DOHH2 (cell line): Measurements from ENCODE around the gene NYAP2.

Experiments
- EZH2phosphoT487 ChIP-seq: fragments of 200-600 bp; sonication (generic); IDR thresholded peaks from 2 replicates; pipeline ENCODE4 v1.6.1; 2017; ENCODE audit warnings: borderline replicate concordance, mild to moderate bottlenecking, antibody characterized with exemption, low read length, moderate library complexity, mixed read lengths
- TF ChIP-seq, protein P1 (sequence below): fragments of 200-600 bp; sonication (generic); IDR thresholded peaks from one replicate; pipeline ENCODE4 v1.5.1; 2014; ENCODE audit warnings: antibody characterized with exemption, mild to moderate bottlenecking, low read depth, low read length; ENCODE audit not compliant: poor library complexity, severe bottlenecking

- TF ChIP-seq, protein P1, sequence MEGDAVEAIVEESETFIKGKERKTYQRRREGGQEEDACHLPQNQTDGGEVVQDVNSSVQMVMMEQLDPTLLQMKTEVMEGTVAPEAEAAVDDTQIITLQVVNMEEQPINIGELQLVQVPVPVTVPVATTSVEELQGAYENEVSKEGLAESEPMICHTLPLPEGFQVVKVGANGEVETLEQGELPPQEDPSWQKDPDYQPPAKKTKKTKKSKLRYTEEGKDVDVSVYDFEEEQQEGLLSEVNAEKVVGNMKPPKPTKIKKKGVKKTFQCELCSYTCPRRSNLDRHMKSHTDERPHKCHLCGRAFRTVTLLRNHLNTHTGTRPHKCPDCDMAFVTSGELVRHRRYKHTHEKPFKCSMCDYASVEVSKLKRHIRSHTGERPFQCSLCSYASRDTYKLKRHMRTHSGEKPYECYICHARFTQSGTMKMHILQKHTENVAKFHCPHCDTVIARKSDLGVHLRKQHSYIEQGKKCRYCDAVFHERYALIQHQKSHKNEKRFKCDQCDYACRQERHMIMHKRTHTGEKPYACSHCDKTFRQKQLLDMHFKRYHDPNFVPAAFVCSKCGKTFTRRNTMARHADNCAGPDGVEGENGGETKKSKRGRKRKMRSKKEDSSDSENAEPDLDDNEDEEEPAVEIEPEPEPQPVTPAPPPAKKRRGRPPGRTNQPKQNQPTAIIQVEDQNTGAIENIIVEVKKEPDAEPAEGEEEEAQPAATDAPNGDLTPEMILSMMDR = no peak
- no peak for TF ChIP-seq EZH2phosphoT487
Measured at GRCh38 chr2:225590932-225591331, 191.4 kb downstream of the NYAP2 start.
